Myocyte (in vitro differentiated cells): ENCODE results near the gene SCT. TPM values are rescaled to one million over a fixed set of nuclear protein-coding genes. Genes with fewer than 3 reads are reported as not detected.

ENCODE experiments used
- DNase-seq: peaks from one replicate; pipeline ENCODE4 v3.0.0-alpha.2; 2012; ENCODE audit warnings: low read depth
- total RNA-seq: library from RNA; depleted of rRNA; stranded (reverse); fragments of >200 nt; gene quantifications from 2 replicates; pipeline ENCODE4 v1.2.3, GENCODE V29; 2014

SCT gene
- total RNA-seq, 1 donor from 2014 or later = not detected

DNA sequence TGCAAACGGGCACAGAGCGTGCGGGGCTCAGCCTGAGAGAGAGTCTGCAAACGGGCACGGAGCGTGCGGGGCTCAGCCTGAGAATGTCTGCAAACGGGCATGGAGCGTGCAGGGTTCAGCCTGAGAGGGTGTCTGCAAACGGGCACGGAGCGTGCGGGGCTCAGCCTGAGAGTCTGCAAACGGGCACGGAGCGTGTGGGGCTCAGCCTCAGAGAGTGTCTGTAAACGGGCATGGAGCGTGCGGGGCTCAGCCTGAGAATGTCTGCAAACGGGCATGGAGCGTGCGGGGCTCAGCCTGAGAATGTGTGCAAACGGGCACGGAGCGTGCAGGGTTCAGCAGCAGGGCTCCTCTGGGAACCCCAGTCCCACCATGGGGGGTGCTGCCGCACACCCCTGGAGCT is 37.2 kb downstream of the SCT start:
- no peak for DNase-seq

DNA sequence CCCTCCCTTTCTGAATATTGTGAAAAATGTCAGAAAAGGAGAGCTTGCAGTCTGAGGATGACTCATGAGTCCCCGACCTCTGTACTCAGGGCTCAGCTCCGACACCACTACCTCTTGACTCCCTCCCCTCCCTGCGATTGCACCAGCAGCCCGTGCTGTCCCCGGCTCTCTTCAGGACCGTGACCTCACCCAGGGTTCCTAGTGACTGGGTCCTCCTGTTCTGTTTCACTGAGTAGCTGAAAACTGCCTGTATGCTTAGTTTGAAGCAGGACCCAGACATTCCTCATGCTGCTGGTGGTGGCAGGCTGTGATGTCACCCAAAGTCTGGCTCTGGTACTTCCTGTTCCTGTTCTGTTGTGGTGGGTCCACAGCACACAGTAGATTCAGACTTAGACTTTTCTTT is 39.0 kb downstream of the SCT start:
- DNase-seq = peak; percentile 64

DNA sequence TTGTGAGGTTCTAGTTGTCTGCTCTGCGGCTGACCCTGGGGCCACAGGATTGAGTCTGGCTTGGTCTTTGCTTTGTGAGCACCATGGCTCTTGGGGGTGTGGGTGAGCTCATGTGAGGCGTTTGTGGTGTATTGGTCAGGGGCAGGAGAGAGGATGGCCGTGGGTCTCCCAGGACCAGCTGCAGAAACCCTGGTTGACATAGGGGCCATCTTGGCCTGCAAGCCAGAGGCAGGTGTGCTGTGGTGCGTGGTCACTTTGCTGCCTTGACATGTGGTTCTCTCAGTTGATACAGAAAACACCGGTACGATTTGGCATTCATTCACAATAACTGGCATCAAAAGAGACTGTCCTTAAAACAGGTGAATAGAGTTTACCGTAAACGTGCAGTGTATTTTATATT is 39.4 kb downstream of the SCT start:
- DNase-seq = peak; percentile 86

DNA sequence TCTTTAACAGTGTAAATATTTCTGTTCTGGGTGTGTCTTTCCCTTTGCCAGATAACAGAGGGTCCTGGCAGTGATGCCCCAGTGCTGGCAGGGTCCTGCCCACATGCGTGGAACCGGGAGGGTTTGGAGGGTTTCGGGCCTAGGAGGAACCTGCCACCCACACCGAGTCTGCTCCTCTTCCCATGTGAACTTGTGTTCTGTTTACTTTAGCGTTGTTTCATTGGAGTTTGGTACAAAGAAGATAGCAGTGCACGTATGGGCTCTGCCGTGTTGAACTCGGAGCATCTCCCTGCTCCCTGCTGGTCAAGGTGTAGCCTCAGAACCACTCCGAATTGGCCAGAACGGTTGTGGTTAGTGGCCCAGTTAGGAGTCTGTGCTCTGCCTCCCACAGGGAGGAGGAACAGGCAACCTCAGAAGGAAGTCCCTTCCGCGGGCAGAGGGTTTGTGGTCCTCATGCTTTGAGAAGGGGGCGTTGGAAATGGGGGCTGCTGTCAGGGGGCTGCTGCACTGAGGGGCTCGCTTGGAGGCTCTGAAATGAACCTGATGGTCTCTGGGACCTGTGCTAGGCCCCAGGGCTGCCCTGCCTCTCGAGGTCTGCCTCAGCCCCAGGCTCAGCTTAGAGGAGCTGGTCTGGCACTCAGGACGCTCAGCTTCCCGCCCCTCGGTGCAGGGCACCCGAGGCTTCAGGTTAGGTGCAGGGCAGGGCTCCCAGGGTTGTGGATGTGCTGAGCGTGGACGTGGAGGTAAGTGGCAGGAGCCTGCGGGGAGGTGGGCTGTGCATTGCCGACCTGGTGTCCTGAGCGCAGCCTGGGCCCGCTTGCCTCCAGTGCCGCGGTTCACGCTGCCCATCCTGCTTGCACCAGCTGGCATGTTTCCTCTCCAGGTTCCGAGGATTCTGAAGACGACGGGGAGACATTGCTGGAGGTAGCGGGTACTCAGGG is 40.3 kb downstream of the SCT start:
- DNase-seq = no peak

GRCh38 chr11:584287-584686 is 42.7 kb downstream of the SCT start:
- DNase-seq = no peak

DNA sequence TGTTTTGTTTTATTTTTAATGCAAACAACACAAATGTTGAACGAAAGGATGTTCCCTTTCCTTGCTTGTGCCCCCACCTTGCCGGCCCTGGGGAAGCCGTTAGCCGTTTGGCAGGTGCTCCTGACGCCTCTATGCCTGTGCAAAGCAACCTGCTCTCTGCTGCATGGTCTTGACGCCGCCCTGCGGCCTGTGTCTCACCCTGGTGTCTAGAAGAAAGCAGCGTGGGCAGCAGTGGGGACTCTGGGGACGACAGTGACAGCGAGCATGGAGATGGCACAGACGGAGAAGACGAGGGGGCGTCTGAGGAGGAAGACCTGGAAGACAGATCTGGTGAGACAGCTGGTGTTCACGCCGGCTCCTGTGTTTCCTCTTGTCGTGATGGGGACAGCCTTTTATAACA is 45.2 kb downstream of the SCT start:
- DNase-seq = no peak

GRCh38 chr11:581342-581741 is 45.6 kb downstream of the SCT start:
- DNase-seq = no peak

- no peak for DNase-seq
Measured at GRCh38 chr11:579830-580601, 47.0 kb downstream of the SCT start.

GRCh38 chr11:578276-579035 is 48.5 kb downstream of the SCT start:
- DNase-seq = peak; percentile 28

DNA sequence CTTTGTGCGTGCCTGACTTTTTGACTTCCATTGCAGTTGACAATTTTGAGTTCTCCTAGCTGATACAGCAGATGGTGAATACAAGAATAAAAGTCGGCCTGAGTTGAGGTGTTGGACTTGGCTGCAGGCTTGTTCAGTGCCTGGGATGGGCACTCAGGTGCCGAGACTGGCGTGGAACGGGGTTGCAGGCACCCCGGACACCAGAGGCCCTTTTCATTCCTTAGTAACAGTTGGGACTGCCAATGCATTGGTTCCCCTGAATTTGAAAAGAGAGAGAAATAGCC is 49.4 kb downstream of the SCT start:
- no peak for DNase-seq

GRCh38 chr11:576811-577610 is 50.0 kb downstream of the SCT start:
- DNase-seq = peak; percentile 38

Other genes with a start within 250 kb of the SCT start
- gene PKP3, start 233.0 kb downstream of the SCT start, total RNA-seq = 1.4 and 8.9 TPM in 2 replicates
- gene SIGIRR, start 212.2 kb downstream of the SCT start, total RNA-seq = 1.5 and 1.7 TPM in 2 replicates
- gene ANO9, start 185.2 kb downstream of the SCT start, total RNA-seq = 0.42 and 0.94 TPM in 2 replicates
- gene PTDSS2, start 176.9 kb downstream of the SCT start, total RNA-seq = 78.1 and 110 TPM in 2 replicates
- 419 and 464 TPM in 2 replicates for gene RNH1, start 119.9 kb downstream of the SCT start, total RNA-seq
- gene HRAS, start 91.6 kb downstream of the SCT start, total RNA-seq = 37.9 and 66.0 TPM in 2 replicates
- gene LRRC56, start 89.7 kb downstream of the SCT start, total RNA-seq = 1.3 and 2.3 TPM in 2 replicates
- gene LMNTD2, start 66.4 kb downstream of the SCT start, total RNA-seq = 0.31 and 0.78 TPM in 2 replicates
- 21.1 and 32.2 TPM in 2 replicates for gene RASSF7, start 66.2 kb downstream of the SCT start, total RNA-seq
- 27.7 and 31.2 TPM in 2 replicates for gene PHRF1, start 50.7 kb downstream of the SCT start, total RNA-seq
- 25.1 and 29.3 TPM in 2 replicates for gene IRF7, start 11.2 kb downstream of the SCT start, total RNA-seq
- not detected in 2 replicates for gene CDHR5, start 2.2 kb downstream of the SCT start, total RNA-seq
- not detected in 2 replicates for gene DRD4, start 10.1 kb upstream of the SCT start, total RNA-seq
- 22.5 and 35.8 TPM in 2 replicates for gene DEAF1, start 68.0 kb upstream of the SCT start, total RNA-seq
- gene TMEM80, start 68.6 kb upstream of the SCT start, total RNA-seq = 37.8 and 44.7 TPM in 2 replicates
- 20.4 and 26.5 TPM in 2 replicates for gene EPS8L2, start 79.0 kb upstream of the SCT start, total RNA-seq
- gene TALDO1, start 120.3 kb upstream of the SCT start, total RNA-seq = 118 and 155 TPM in 2 replicates
- 34.5 and 45.8 TPM in 2 replicates for gene GATD1, start 150.3 kb upstream of the SCT start, total RNA-seq
- gene CEND1, start 162.9 kb upstream of the SCT start, total RNA-seq = 0.53 and 0.94 TPM in 2 replicates
- gene SLC25A22, start 171.1 kb upstream of the SCT start, total RNA-seq = 8.0 and 15.5 TPM in 2 replicates
- 10.5 and 14.7 TPM in 2 replicates for gene PIDD1, start 178.1 kb upstream of the SCT start, total RNA-seq
- 381 and 504 TPM in 2 replicates for gene RPLP2, start 182.8 kb upstream of the SCT start, total RNA-seq
- 84.0 and 183 TPM in 2 replicates for gene PNPLA2, start 191.7 kb upstream of the SCT start, total RNA-seq
- gene CRACR2B, start 200.7 kb upstream of the SCT start, total RNA-seq = 16.6 and 26.5 TPM in 2 replicates
- gene CD151, start 205.8 kb upstream of the SCT start, total RNA-seq = 900 and 1,201 TPM in 2 replicates
- gene POLR2L, start 215.3 kb upstream of the SCT start, total RNA-seq = 66.0 and 91.9 TPM in 2 replicates
- 56.7 and 63.9 TPM in 2 replicates for gene TSPAN4, start 215.7 kb upstream of the SCT start, total RNA-seq